ENCODE measurements around the gene C1R.

GRCh38 chr12:7038591-7038990 lies 53.7 kb downstream of the C1R start:
- TF ChIP-seq CTCF (IDR thresholded peaks at IDR 0.05) (no peak), POLR2AphosphoS5 (IDR thresholded peaks at IDR 0.05) (no peak), POLR2A (IDR thresholded peaks at IDR 0.05) (no peak), EP300 (IDR thresholded peaks at IDR 0.05) (no peak)

Measured in upper lobe of left lung (tissue), 4 donors.